GM18873 (cell line): ENCODE results near the gene OLA1.

Source experiments
- ATAC-seq: cut with Tn5 transposase; IDR thresholded peaks from one replicate; pipeline ENCODE4 v1.9.1; 2021; ENCODE audit warnings: mild to moderate bottlenecking, moderate library complexity, moderate number of reproducible peaks; ENCODE audit not compliant: unreplicated experiment, low FRiP score

OLA1 gene

DNA sequence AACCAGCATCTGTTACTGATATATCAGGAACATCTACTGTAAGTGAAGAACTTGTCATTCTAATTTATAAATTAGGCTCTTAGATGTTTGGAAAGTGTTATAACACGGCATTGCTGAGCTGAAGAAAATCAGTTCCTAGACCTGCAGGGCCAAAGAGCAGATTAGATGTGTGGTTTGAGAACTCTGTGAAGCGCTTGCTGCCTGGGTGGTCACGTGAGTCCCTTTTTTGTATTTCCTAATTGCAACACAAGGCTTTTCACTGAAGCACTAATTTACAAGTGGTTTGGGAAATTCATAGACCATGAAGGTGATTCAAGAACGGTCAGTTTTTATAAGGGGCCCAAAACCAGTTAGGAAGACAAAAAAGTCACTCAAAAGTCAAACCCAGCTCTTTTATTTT is 176.3 kb downstream of the OLA1 start:
- ATAC-seq: no peak

DNA sequence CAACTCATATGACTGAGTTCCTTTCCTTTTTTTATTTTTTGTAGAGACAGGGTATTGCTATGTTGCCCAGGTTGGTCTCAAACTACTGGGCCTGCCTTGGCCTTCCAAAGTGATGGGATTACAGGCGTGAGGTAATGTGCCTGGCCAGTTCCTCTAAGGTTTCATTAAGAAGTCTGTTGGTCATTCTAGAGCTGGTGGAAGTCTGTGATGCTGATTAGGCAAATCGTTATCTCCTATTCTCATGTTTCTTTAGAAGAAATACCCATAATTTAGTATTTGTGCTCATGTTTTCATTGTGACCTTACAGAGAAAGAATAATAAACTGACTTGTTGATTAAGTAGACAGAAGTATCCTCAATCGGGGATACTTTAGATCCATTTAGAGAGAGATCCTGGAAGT is 177.0 kb downstream of the OLA1 start:
- ATAC-seq: no peak

DNA sequence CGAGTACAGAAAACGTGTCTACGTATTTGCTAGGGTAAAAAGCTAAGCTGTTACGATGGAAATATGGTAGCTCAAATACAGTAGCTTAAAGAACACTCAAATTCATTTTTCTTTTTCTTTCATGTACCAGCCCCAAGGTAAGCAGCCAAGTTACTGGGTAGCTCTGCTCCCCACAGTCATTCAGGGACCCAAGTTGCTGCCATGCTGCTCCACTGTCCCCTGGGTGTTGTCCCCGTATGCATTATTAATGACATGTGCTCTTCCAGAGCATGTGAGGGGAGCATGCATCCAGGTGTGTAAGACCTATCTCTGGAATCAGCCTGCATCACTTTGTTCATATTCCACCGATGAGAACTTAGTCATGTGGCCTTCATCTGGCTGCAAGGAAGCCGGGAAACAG is 178.1 kb downstream of the OLA1 start:
- no peak for ATAC-seq

DNA sequence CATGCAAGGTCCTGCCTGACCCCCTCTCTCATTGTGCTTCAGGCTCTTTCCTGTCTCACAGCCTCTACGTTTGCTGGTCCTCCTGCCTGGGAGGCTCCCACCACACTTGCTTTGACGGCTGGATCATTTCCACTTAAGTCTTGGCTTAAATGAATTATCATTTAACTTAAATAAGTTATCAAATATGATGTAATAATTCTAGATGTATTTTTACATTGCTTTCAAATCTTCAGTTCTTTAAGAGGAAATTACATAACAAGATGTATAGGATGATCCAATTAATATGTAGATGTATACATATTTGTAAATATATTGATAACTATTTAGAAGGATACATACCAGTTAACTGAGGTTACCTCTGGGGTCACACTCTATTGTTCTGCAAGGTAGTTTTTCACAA is 180.5 kb downstream of the OLA1 start:
- no peak for ATAC-seq

DNA sequence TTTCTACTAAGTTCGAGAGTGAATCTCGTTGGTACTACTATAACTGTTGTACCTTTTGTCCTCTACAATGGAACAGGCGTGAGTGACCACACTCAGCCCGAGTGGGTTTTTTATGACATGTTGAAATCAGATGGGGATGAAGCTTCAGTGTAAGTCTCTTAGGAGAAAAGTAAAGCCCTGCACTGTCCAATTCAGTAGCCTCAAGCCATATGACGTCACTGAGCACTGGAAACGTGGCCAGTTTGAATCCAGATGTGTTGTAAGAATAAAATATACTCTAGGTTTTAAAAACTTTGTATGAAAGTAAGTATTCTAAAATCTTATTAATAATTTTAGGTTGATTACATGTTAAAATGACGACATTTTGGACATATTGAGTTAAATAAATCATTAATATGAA is 181.5 kb downstream of the OLA1 start:
- ATAC-seq: no peak

DNA sequence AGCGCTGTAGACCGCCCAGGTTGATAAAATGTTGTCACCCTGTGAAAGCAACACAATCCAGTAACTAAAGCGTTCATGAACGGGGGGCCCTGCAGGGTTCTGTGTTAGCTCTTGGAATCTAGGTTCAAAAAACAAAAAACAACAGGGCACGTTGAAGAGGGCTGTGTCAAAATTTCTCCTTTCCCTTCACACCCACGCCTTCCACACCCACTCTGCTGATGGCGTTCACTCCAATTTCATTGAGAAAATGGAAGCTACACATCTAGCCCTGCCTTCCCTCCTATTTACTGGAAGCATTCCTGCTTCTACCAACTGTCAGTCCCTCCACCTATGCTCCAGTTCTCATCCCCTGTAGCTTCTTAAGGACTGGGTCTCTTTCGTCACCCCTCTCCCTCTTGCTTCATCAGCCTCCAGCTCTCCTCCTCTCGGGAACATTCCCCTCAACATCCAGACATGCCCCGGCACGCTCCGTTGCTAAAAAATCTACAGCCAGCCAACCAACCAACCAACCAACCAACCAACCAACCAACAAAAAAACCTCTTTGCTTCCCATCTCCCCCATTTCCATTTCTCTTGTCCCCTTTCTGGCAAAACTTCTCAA is 184.7 kb downstream of the OLA1 start:
- no peak for ATAC-seq

DNA sequence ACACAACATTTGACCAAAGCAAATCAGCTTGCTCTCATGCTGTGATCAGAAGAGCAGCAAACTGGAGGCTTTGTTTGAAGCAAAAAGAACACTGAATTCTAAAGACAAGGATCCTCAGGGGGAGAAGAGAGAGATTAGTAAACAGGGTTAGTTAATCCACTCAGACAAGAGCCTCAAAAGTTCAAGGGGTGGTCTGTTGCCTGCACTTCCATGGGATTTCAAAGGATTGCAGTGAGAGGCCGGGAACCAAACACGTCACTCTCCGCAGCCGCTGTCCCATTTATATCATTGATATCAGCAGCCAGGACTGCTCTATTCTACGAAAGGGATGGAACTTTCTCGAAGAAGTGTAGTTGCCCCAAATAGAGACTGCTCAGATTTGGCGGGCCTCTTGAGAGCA is 185.4 kb downstream of the OLA1 start:
- no peak for ATAC-seq

DNA sequence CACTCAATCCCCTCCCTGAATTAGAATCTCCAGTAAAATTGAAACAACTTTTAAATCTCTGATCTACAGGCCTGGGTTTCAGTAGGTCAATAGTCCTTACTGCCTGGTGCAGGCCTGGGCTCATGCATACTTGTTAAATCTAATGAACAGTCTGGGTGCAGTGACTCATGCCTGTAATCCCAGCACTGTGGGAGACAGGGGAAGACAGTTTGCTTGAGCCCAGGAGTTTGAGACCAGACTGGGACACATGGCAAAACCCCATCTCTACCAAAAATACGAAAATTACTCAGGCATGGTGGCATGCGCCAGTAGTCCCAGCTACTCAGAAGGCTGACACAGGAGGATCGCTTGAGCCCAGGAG is 188.5 kb downstream of the OLA1 start:
- ATAC-seq: no peak

DNA sequence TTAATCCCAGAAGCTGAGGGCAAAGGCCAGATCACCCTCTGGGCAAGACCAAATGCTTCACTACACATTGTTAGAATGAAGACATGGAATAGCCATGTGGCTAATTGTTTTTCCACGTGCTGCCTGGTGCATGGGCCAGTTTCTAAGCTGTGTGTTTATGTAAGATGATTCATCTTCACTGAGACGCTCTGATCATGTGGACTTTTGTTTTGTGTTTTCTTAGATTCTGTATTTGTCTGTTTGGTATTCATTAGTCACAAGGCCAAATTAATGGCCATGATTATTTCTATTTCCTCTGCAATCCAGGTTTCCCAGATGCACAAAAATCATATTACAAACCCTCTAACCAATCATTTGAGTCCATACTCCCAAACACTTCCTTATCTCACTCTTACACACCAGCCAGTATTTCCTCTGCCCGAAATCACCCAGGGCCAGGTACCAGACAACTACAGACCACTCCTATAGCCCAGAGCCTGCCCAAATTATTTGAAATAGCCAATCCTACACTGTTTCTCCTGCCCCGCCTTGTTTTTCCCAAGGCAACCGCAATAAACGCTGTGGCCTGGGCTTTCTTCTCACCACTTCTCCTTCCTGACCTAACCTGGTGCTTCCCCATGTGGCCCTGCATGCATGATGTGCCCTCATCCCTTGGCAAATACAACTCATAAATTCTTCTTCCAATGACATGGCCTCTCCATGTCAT is 189.0 kb downstream of the OLA1 start:
- no peak for ATAC-seq

DNA sequence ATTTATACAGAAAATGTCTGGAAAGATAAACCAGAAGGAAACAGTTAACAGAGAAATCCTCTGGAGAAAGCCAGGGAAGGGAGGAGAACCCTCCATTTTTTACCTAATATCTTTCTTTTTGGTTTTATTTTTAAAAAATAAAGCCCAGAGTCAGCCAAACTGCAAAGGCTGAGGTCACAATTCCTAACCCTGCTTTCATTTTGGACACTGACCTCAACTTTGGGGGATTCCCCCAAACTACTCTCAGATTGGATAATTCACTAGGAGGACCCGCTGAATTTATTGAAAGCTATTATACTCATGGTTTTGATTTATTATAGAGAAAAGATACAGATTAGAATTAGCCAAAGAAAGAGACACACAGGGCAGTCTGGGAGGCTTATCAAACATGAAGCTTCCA is 189.9 kb downstream of the OLA1 start:
- ATAC-seq: no peak

DNA sequence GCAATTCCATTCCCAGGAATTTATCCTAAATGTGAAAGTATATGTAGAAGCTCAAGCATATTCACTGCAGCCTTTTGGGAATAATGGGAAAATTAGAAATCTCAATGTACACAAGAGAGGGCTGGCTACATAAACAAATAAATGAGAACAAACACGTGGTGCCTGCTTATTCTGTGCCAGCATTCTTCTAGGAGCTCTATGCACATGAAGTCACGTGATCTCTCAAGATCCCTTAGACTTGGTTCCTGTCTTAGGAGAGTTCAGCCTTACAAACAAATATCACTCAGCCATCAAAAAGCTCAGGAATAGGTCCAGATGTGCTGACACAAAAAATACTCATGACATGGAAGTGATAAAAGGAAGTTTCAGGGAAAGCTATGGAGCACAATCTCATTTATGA is 190.3 kb downstream of the OLA1 start:
- ATAC-seq: no peak

DNA sequence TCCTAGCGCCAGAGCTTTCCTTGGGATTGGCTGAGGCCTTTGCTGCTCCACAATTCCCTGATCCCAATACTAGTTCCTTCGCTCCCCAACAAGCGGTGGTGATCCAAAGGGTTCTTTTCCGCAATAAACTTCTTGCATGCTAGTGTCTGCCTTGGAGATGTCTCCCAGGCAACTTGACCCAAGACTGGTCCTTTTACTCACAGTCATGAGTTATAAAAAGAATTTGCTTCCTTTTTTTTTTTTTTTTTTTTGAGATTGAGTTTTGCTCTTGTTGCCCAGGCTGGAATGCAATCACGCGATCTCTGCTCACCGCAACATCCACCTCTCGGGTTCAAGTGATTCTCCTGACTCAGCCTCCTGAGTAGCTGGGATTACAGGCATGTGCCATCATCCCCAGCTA is 193.4 kb downstream of the OLA1 start:
- ATAC-seq: no peak

DNA sequence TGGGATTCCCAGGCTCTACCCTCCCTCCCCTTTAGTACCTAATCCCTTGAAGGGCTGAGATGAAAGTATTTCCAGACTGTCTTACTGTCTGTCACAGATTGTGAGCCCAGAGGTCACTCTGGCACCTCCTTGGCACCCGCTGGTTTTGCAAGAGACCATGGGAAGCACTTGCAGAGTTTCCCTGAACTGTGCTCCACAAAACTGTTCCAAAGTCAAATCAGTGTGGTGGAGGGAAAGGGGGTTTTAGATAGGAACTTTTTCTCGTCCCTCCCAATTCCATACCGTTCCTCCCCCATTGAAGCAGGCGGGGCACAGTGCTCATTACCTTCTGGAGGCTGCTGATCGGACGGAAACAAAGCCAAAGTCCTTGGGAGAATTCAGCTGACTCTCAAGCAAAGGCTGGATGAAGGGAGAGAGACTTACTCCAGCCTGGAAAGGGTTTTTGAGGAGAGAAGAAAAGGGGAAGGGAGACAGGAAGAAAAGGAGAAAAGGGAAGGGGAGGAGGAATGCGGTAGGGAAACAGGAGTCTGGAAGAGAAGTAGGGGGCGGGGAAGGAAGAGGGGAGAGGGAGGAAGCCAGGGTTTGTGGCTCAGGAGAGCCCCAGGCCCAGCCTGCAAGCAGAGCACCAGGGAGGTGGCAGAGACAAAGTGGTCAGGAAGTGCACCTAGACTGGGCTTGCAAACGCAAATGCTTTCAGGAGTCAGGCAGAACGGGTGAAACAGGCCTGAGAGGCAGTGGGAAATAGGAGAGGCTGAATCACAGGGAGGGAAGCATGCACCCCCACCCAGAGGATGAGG is 194.8 kb downstream of the OLA1 start:
- no peak for ATAC-seq

DNA sequence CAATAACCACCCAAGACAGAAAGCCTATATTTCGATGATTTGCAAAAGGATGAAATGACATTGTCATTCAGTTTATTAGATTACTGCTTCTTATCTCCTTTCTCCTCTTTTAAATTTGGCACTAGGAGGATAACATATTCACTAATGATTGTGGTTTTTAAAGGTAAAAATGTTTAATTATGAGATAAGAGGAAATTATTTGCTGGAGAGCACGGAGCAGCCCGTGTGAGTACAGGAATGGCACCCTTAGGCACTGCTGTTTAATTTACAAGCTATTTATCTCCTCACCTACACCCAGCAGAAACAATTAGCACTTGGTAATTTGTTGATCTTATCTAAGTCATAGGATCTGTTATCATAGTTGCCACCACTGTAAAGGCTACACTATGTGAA is 195.8 kb downstream of the OLA1 start:
- no peak for ATAC-seq

DNA sequence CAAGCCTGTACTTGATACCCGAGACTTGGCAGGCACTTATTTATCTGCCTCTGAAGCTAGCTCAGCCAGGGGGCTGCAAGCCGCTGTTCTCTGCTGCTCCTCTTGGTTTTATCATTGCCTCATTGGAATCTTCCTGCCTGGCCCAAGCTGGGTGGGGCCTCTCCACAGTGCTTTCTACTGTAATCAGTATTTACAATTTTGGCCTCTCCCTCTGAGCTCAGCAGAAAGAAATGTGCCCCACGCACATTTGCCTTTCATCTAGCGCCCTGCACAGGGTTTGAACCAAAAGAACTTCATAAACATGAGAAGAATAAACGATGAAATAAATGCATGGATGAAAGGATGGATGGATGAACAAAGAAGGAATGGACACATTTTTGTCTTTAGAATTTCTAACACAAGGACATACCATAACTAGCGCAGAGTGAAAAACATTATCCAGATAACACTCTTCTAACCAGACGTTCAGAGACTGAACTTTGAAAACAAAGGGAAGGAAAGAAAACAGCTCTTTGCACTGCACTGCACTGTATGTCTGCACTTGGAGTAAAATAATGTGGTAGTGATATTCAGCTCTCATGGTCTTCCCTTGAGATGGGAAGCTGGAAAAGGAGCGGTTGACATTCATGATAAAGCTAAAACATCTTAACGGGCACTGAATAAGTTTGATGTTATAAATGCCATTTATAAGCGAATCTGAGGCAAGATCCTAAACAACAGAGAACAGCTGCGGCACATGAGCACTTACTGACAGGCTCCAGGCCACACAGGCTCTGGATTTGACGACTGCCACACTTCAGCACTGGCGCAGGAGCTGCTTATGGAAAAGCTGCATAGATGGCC is 196.4 kb downstream of the OLA1 start:
- ATAC-seq: no peak

DNA sequence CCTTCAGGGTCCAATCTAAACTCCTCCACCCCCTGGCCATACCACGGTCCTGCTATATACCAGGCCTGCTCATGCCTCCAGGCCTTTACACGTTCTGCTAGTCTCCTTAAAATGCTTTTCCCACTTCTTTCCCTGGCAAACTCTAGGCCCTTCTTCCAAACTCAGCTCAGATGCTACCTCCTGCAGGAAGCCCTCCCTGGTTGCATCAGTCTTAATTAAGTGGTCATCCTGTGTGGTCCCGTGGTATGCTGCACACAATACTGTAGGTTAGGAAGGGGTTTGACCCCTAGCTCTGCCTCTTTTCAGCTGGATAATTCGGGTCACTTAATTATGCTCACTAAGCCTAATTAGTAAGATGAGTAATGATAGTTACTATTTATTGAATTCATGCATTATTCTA is 197.3 kb downstream of the OLA1 start:
- no peak for ATAC-seq

DNA sequence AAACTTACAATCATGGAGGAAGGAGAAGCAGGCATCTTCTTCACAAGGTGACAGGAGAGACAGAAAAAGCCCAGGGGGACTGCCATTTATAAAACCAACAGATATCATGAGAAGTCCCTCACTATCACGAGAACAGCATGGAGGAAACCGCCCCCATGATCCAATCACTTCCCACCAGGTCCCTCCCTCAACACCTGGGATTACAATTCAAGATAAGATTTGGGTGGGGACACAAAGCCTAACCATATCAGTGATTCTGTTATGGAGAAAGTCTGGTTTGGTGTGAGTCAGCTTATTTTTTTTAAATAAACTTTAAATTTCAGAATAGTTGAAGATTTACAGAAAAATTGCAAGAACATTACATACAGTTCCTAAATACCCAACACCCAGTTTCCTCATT is 198.4 kb downstream of the OLA1 start:
- ATAC-seq: no peak

DNA sequence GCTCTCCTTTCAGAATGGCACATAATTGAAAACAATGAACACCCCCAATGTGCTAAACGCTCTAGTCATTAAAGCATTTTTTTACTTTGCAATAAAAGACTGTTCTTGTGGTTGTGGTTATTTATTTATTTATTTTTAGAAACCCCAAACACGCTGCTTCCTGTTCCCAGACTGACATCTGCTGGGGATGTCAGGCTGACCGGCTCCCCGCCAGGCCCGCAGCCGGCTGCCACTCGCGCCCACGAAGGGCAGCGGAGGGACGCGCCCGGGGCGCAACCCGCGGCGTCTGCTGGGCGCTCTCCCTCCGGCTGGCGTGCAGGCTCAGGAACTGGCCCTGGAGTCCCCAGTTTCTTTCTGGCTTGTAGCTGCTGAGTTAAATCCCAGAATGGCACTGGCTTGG is 200.1 kb downstream of the OLA1 start:
- ATAC-seq: no peak

DNA sequence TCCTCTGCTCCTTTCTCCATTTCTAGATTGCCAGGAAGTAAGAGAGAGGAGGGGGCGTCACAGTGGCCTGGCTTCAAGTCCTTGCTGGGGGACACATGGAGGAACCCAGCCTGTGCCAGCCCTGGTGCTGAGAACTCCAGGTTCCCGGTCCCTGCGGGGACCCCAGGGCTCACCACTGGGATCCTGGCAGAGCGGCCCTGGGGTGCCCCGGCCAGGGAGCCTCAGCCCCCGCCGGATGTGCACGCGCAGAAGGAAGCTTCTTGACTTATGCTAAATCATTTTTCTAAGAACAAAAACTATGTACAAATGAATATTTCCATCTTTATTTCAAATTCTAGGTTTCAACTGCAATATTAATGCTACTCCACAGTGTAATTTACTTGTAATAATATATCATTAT is 200.6 kb downstream of the OLA1 start:
- no peak for ATAC-seq

DNA sequence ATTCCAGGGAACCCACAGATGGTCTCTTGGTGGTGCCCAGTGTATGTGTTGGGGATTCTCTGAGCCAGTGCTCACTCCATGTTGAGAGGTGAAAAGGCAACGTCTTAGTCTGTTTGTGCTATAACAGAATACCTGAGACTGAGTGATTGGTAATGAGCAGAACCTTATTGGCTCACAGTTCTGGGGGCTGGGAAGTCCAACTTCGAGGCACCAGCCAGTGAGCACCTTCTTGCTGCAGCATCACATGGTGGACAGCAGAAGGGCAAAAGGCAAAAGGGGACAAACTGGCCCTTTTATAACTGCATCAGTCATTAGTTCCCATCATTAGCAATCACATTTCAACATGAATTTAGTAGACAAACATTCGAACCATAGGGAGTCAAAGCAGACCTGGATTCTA is 202.2 kb downstream of the OLA1 start:
- ATAC-seq: no peak

DNA sequence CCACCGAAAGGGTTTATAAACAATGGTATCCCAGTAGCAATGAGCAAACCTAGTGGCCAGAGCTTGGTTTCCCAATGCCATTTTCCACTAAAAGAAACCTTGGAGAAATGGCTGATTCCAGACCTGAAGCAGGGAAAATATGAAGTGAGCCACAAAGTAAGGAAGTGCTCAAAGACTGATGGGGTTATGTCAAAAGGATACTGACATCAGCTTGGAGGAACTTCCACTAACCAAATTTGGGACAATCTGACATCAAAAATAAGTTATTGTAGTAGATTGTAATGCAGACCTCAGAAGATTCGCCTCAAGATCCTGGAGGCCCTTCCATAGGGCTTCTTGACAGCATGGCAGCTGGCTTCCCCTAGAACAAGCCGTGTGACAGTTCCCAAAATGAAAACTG is 203.8 kb downstream of the OLA1 start:
- ATAC-seq: no peak
